ENCODE data around the gene RNF181. TPM values are rescaled to one million over a fixed set of nuclear protein-coding genes. Genes with fewer than 3 reads are reported as not detected.

The RNF181 gene
- total and polyA plus RNA-seq, 2 of the 8 experiments (the other 6 are each of a cell fraction or from before 2014, with no cell fraction given), result 97.2 to 514 TPM

DNA sequence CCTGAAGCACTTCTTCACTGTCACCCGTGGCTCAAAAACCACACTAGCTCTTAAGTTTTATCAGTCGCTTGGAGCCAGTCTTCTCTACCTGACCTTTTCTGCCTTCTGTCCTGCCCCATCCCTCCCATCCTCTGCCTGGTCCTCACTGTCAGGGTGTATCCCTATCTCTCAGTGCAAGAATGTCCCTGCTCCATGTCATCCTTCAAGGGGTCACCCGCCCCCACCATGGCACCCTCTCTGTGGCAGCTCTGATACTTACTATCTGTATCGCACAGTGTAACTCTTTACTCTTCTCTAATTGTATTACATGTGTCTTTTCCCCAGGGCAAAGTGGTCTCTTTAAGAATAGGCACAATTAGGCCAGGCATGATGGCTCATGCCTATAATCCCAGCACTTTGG is 6.9 kb upstream of the RNF181 start:
- FAIRE-seq (no peak), DNase-seq (ENCODE audit: low read depth in 1 of 2, low spot score in 2 of 2) (no peak)
- Histone ChIP-seq H3K9me3 (ENCODE audit: insufficient read depth in 2 of 2, low read depth in 1 of 2, low read length in 1 of 2) (no peaks in the 10 kb centered on the region), H2BK15ac (ENCODE audit: low read length) (no peak overlapping the region), H3K18ac (ENCODE audit: extremely low read depth, low read length) (no peak overlapping the region), H2BK20ac (ENCODE audit: low read length) (no peak overlapping the region), H2AK5ac (ENCODE audit: low read depth, low read length) (no peak overlapping the region), H3K27ac (ENCODE audit: low read depth, low read length) (no peak overlapping the region), H3K23me2 (ENCODE audit: low read depth, low read length) (peaks cover 5% of the 10 kb centered on the region; the same call in 1 of the 2 replicates), H3K27me3 (replicated peaks in 1 of 4; ENCODE audit: control insufficient read depth in 3 of 4, extremely low read depth in 1 of 4, insufficient read depth in 3 of 4, low read length in 3 of 4) (peaks cover 8 to 28% (median 16%) of the 10 kb centered on the region in 4 experiments; a peak in 6 of 7 replicates), H3K56ac (replicated peaks; ENCODE audit: insufficient read length, low read depth, low read length) (no peak overlapping the region), H4K8ac (ENCODE audit: extremely low read depth, insufficient read depth, low read length) (no peak overlapping the region), H3K9ac (replicated peaks in 1 of 4; ENCODE audit: extremely low read depth in 1 of 4, low read depth in 3 of 4, low read length in 3 of 4) (no peak overlapping the region), H3K36me3 (ENCODE audit: control insufficient read depth in 2 of 4, insufficient read depth in 4 of 4, low read length in 3 of 4) (no peaks in the 10 kb centered on the region), H2AFZ (ENCODE audit: low read length) (no peak overlapping the region), H3K14ac (ENCODE audit: insufficient read length) (no peak overlapping the region), H3K4ac (replicated peaks; ENCODE audit: insufficient read length, low read depth, low read length) (peak overlapping the region; percentile 14), H2BK12ac (ENCODE audit: low read depth, low read length) (no peak overlapping the region), H4K20me1 (replicated peaks in 1 of 2; ENCODE audit: control insufficient read depth in 1 of 2, insufficient read depth in 2 of 2, low read length in 2 of 2) (no peaks in the 10 kb centered on the region), H3K79me1 (ENCODE audit: low read depth, low read length) (no peaks in the 10 kb centered on the region), H4K91ac (replicated peaks; ENCODE audit: insufficient read length, low read length) (no peak overlapping the region), H3K4me1 (replicated peaks in 1 of 4; ENCODE audit: control insufficient read depth in 3 of 4, insufficient read depth in 4 of 4, low read length in 3 of 4) (peaks cover 0 to 11% (median 3%) of the 10 kb centered on the region in 4 experiments; a peak in 4 of 7 replicates), H3K4me3 (ENCODE audit: extremely low read depth in 1 of 4, insufficient read depth in 2 of 4, low read depth in 3 of 4, low read length in 4 of 4) (no peak overlapping the region), H3K23ac (ENCODE audit: insufficient read length) (no peak overlapping the region), H2BK120ac (replicated peaks; ENCODE audit: low read depth, low read length) (no peak overlapping the region), H3K79me2 (ENCODE audit: control insufficient read depth in 1 of 2, insufficient read depth in 2 of 2, low read length in 2 of 2) (no peaks in the 10 kb centered on the region; a peak in 1 of 4 replicates), H4K5ac (ENCODE audit: insufficient read length, low read depth, low read length) (no peak overlapping the region), H2BK5ac (ENCODE audit: low read depth, low read length) (no peak overlapping the region), H3K4me2 (ENCODE audit: insufficient read depth in 1 of 2, low read depth in 2 of 2, low read length in 2 of 2) (no peak overlapping the region)
- CTCF ChIA-PET (ENCODE audit: partially characterized antibody), result no interaction called here
- 74% methylated on average over 4 of the region's 4 CpGs; no CpG with 5 or more reads in 1 of the 2 experiments for WGBS, 2 experiments (ENCODE audit: extremely low coverage in 1 of 2, insufficient coverage in 1 of 2, insufficient read length in 1 of 2, insufficient replicate concordance in 2 of 2, low coverage in 1 of 2, low lambda C conversion rate in 2 of 2, missing lambda C conversion rate in 1 of 2)
- POLR2A ChIA-PET (ENCODE audit: partially characterized antibody), result interaction anchor here (1.3 to 1.7 kb wide), 3 partner anchors 12 to 49 kb away, joined by 4 to 8 read pairs (median 6); partner anchors contain the start of gene MAT2A
- TF ChIP-seq HDAC2 (IDR thresholded peaks at IDR 0.05; ENCODE audit: borderline replicate concordance in 1 of 2, low read depth in 2 of 2, low read length in 2 of 2), result no peak
- TF ChIP-seq YY1 (IDR thresholded peaks at IDR 0.05; ENCODE audit: low read depth, low read length), result no peak
- TF ChIP-seq CHD2 (IDR thresholded peaks at IDR 0.05; ENCODE audit: low read length), result no peak
- no peak for TF ChIP-seq SAP30 (IDR thresholded peaks at IDR 0.05; ENCODE audit: insufficient read depth, insufficient replicate concordance, low read length)
- no peak for TF ChIP-seq GABPA (IDR thresholded peaks at IDR 0.05; ENCODE audit: borderline replicate concordance, insufficient read depth, low read length)
- no peak for TF ChIP-seq GTF2F1 (IDR thresholded peaks at IDR 0.05; ENCODE audit: borderline replicate concordance, low read depth, low read length)
- TF ChIP-seq BRCA1 (IDR thresholded peaks at IDR 0.05; ENCODE audit: low read depth, low read length), result no peak

Data from H1 (cell line).